ENCODE results near the gene PBX4. TPM values are rescaled to one million over a fixed set of nuclear protein-coding genes. Genes with fewer than 3 reads are reported as not detected.

The PBX4 gene
- total RNA-seq, 1 donor from 2014 or later, result not detected

DNA sequence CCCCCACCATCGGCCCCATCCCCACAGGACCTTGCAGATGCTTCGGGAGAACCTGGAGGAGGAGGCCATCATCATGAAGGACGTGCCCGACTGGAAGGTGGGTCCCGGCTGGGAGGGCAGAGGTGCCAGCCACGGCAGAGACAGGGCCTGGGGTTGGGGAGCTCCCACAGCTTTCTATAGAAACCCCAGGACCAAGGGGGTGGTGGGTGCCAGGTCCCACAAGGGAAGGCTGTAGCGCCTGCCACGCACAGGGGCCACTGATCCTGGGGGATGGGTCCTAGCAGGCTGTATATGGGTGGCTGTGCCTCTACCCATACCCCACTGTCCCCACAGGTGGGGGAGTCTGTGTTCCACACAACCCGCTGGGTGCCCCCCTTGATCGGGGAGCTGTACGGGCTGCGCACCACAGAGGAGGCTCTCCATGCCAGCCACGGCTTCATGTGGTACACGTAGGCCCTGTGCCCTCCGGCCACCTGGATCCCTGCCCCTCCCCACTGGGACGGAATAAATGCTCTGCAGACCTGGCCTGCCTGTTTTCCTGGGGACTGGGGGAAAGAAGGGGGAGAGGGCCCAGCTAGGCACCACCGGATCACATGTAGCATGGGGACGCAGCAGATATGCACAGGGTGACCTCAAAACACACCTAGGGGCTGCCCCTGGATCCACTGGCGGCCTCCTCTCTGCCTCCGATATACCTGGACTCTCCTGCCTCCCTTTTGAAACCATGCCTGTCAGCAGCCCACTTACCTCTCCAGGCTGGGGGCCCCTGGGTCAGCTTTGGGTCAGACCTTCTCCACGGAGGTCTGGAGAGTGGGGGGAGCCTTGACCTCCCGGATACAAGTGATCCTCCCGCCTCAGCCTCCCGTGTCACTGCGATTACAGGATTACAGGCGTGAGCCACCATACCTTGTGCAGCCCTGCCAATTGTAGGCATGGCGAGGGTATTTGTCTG lies 90.5 kb downstream of the PBX4 start:
- no peak for DNase-seq (ENCODE audit: low read depth in 2 of 2)

DNA sequence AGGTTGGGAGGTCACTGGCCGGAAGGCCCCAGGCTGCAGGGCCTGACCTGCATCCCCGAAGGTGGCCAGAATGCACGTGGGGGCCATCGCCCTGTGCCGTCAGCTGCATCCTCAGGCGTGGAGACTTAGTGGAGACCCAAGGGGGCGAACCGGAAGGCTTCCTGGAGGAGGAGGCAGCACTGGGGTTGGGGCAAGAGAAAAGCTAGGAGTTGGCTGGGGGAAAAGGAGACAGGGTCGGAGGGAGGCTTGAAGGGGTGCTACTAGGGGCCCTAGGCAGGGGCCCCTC lies 91.2 kb downstream of the PBX4 start:
- DNase-seq (ENCODE audit: low read depth in 2 of 2), result no peak

DNA sequence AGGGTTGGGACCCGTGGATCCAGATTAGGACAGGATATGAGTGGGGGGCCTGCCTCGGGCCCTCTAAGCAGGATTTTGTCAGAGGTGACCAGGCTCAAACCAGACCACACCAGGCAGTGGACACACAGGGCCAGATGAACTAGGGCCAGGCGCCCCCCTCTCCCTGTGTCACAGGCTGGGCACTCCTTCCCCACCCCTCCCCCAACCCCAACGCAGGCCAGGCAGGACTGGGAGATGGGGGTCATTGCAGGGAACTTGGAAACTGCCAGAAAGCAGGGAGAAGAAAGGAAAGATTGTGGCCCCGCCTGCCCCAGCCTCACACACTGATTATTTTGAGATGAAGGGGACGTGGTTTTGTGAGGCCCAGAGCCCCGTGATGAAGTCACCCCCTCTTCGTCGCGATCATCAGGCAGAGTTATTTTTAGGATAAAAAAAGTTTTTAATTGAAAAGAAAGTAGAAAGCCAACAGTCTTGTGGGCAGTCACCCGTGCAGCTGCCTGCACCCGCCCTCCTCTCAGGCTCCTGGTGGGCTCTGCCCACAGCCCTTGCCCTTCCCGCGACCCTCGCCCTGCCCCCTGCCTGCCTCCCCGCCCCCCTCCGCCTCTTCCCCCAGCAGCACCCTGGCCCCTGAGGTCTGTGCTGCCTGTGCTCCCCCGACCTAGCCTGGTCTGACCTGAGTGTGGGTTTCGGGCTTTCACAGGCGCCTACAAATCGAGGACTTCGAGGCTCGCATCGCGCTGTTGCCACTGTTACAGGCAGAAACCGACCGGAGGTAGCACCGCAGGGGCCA lies 91.7 kb downstream of the PBX4 start:
- no peak for DNase-seq (ENCODE audit: low read depth in 2 of 2)

DNA sequence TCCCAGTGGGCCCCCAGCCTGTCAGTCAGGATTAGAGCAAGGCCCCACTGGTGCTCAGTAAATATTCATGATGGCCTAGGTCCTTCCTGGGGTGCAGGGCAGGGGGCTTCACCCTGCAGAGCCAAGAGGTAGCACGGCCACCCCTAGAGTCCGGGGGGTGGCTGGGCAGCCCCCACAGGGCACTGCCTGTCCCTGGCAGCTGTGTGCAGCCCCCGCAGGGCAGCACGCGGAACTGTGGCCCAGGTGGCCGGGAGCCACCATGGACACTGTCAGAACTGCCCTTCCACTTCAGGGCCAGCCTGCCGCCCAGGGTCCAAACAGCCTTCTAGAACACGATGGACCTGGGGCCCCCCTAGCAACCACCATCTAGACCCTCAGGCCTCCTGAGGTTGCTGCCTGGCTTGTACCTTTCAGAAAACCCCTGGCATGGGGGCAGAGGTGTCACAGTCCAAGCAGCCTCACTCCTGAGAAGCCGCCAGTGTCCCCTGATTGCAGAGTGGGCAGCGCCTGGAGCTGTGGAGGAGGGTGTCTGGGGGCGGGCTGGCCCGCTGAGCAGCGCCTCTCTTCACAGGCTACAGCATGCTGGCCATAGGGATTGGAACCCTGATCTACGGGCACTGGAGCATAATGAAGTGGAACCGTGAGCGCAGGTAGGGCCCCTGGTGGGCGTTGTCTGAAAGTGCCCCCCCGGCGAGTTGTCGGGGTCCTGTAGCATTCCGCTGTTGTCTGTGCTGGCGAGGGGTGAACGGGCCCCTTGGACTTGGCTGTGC lies 92.7 kb downstream of the PBX4 start:
- no peak for DNase-seq (ENCODE audit: low read depth in 2 of 2)

DNA sequence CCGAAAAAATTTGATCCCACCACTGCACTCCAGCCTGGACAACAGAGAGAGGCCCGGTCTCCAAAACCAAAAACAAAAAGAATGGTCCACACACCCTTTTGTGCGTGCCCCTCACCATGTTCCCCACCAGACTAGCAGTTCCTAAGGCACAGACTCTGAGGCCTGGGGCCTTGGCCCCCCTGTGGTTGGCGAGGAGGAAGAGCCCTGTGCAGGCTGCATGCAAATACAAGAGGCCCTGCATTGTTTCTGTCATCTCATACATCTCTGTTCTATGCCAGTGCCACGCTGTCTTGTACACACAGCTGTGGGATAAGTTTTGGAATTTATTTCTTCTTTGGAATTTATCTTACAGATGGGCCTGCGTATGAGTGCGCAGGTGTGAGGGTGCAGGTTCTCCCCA lies 94.4 kb downstream of the PBX4 start:
- DNase-seq (ENCODE audit: low read depth in 2 of 2), result no peak

DNA sequence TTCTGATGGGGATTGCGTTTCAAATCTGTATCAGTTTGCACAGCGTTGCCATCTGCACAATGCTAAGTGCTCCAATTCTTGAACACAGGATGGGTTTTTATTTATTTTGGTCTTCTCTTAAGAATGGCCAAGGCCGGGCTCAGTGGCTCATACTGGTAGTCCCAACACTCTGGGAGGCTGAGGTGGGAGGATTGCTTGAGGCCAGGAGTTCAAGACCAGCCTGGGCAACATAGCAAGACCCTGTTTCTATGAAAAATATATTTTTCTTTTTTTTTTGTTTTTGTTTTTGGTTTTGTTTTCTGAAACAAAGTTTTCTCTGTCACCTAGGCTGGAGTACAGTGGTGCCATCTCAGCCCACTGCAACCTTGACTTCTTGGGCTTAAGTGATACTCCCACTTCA lies 95.3 kb downstream of the PBX4 start:
- DNase-seq (ENCODE audit: low read depth in 2 of 2), result no peak

DNA sequence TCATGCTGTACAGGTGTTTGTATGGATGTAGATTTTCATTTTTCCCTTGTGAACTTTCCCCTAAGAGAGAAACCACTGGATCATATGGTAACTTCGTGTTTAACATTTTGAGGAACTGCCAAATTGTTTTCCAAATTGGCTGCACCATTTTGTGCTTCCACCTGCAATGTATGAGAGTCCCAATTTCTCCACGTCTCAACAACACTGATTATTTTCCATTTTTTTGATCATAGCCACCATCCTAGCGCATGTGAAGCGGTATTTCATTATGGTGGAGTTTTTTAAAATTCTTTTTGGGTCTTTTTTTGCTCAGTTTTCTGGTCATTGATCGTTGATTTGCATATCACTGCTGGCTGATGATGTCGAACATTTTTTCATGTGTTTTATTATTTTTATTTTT lies 97.5 kb downstream of the PBX4 start:
- DNase-seq (ENCODE audit: low read depth in 2 of 2), result no peak

DNA sequence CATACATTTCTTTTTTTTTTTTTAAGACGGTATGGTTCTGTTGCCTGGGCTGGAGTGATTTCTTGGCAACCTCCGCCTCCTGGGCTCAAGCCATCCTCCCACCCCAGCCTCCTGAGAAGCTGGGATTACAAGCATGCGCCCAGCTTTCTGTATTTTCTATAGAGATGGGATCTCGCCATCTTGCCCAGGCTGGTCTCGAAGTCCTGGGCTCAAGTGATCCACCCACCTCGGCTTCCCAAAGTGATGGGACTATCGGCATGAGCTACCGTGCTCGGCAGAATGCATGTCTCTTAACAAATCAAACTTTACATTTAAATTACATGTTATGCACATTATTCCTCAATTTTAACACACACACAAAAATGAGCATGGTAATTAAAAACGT lies 101.3 kb downstream of the PBX4 start:
- no peak for DNase-seq (ENCODE audit: low read depth in 2 of 2)

DNA sequence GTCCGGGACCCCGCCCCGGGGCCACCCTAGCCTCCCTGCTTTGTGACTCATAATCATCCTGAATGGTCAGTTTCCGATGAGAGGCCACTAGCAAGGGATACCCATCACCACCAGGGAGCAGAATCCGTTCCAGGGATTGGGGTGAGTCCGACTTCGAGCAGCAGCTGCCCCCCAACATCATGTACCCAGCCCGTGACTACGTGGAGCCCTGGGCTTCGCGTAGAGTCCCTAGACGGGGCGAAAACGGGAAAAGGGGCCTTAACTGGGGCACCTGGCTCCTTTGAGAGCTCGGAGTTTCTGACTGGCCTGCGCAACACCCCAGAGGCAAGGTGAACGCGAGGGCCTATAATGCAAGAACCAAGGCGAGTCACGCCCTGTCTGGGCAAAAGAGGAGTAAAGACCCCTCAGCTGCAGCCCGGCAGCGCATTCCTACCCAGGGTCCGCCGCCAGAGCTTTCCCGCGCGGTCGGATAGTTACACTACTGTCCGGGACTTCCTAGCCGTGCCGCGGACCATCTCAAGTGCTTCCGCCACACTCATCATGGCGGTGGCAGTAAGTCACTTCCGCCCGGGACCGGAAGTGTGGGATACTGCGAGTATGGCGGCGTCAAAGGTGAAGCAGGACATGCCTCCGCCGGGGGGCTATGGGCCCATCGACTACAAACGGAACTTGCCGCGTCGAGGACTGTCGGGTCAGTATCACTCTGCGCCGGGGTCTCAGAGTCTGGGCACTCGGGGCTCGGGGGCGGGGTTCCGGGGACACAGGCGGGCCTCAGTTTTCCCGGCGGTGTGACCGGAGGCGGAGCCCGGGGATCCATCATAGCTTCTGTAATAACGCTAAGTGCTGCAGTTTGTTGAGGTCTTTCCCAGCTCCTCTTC lies 102.6 kb downstream of the PBX4 start, which contains the start of gene NDUFA13:
Gene NDUFA13, plus strand, starts transcription at position 584 of the 878 bp plus-strand sequence. Its CDS starts 14 bp downstream, at position 598.
- DNase-seq (ENCODE audit: low read depth in 2 of 2), result peak; percentile 86 to 93

DNA sequence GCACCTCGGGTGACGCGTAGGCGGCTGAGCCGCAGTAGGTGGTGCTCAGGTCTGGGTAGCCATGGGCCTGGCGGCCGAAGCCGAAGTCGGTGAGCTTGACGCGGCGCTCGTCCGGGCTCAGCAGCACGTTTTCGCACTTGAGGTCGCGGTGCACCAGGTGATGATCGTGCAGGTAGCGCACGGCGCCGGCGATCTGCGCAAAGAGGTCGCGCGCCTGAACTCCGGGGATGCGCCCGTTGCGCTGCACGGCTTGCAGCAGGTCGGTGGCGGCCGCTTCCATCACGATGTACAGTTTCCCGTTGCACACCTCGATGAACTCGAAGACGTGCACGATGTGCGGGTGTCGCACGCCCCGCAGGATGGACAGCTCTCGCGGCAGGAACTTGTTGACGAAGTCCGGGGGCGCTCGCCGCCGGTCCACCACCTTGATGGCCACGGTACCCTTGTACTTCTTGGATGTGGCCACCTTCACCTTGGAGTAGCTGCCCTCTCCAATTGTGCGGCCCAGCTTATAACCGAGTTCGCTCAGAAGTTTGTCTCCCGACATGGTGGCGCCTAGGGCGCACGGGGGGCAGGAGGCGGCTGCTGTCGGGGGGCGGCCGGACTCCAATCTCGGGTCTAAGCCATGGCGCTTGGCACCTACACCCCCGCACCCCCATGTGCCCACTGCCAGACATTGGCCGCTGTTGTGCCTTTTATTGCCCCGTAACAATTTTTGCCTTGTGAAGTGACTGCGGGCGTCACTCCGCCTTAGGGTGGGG lies 103.4 kb downstream of the PBX4 start, which contains the start of gene TSSK6:
Gene TSSK6, minus strand, starts transcription at position 668 of the 761 bp plus-strand sequence. Its CDS starts 121 bp downstream, at position 547.
- no peak for DNase-seq (ENCODE audit: low read depth in 2 of 2)

DNA sequence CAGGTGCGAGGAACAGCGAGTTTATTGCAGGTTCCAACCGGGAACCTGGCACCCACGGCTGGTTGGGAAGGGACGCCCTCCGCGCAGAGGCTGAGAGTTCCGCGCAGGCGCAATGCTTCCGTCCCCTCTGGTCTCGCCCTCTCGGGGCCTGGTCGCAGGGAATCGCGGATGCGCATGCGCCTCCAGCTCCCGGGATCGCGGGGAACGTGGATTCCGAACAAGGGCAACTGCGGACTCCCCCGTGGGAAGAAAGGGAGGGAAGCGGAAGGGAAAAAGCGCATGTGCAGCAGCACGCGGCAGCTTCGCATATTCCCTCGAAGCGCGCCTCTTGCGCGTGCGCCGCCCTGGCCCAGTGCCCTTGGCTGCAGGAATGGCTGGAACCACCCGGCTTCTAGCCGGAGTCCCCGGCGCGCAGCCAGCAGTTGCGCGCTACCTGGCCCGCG lies 104.3 kb downstream of the PBX4 start:
- DNase-seq (ENCODE audit: low read depth in 2 of 2), result peak; percentile 65 to 66

DNA sequence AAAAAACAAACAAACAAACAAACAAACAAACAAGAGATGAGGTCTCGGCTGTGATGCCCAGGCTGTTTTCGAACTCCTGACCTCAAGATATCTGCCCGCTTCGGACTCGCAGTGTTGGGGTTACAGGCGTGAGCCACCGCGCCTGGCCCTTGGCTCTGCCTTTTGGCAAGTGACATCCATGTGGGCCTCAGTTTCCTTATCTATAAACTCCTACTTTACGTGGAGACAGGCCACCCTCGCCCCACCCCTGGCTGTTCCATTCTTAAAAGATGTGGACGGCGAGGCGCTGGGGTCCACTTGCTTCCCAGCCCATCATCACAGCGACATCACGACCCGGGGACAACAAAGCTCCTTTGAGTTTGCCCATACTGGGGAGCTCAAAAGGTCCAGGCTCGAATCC lies 104.8 kb downstream of the PBX4 start:
- DNase-seq (ENCODE audit: low read depth in 2 of 2), result no peak

Other genes with a start within 250 kb of the PBX4 start
- gene GATAD2A, start 213.0 kb downstream of the PBX4 start, total RNA-seq, result 33.1 and 43.7 TPM in 2 replicates
- 0.26 and 0.89 TPM in 2 replicates for gene TSSK6, start 103.1 kb downstream of the PBX4 start, total RNA-seq
- gene NDUFA13, start 102.5 kb downstream of the PBX4 start, total RNA-seq, result 221 and 250 TPM in 2 replicates
- 0.25 and 0.26 TPM in 2 replicates for gene YJEFN3, start 89.8 kb downstream of the PBX4 start, total RNA-seq
- under 0.01 TPM in 2 replicates for gene CILP2, start 80.4 kb downstream of the PBX4 start, total RNA-seq
- gene LPAR2, start 9.5 kb upstream of the PBX4 start, total RNA-seq, result 0.51 and 1.0 TPM in 2 replicates
- 3.7 and 8.0 TPM in 2 replicates for gene GMIP, start 25.0 kb upstream of the PBX4 start, total RNA-seq
- gene ATP13A1, start 45.0 kb upstream of the PBX4 start, total RNA-seq, result 14.0 and 25.7 TPM in 2 replicates
- 9.8 and 10.1 TPM in 2 replicates for gene ZNF101, start 50.2 kb upstream of the PBX4 start, total RNA-seq
- gene ZNF14, start 114.4 kb upstream of the PBX4 start, total RNA-seq, result 2.8 and 3.8 TPM in 2 replicates
- 5.5 and 9.7 TPM in 2 replicates for gene ZNF506, start 203.1 kb upstream of the PBX4 start, total RNA-seq
- gene ZNF253, start 247.2 kb upstream of the PBX4 start, total RNA-seq, result 2.4 and 3.7 TPM in 2 replicates

Data from dermis microvascular lymphatic vessel endothelial cell (primary cell).